H1 (cell line): ENCODE data around the gene CSF2. TPM values are rescaled to one million over a fixed set of nuclear protein-coding genes. Genes with fewer than 3 reads are reported as not detected.

Experiments
- CTCF ChIA-PET: fragments of 300-600 bp; sonication (Branson Sonifier 250); formaldehyde crosslinking; loops from one replicate; lab custom pipeline; 2021; ENCODE audit not compliant: partially characterized antibody; lab: Charles Lee
- POLR2A ChIA-PET: fragments of 300-600 bp; sonication (Branson Sonifier 250); formaldehyde crosslinking; loops from one replicate; lab custom pipeline; 2021; ENCODE audit warnings: inconsistent platforms; ENCODE audit not compliant: partially characterized antibody; lab: Charles Lee
- DNase-seq, 2 experiments: peaks; one replicate each; pipeline versions ENCODE4 v3.0.0 to v3.0.0-alpha.2; 2010 to 2022; ENCODE audit warnings: low spot score in 2 of 2, low read depth in 1 of 2, mixed read lengths in 1 of 2
- FAIRE-seq: peaks from 2 replicates; lab custom pipeline; 2011; peaks lifted over from hg19 to GRCh38; lab: Jason Lieb, UNC
- H2AFZ ChIP-seq: 2 replicates; pipeline ENCODE4 v1.8.1; 2012; ENCODE audit warnings: low read length, inconsistent platforms
- H2AK5ac ChIP-seq: 2 replicates; pipeline ENCODE4 v1.6.1; 2013; ENCODE audit warnings: low read depth, low read length
- H2BK120ac ChIP-seq: replicated peaks from 2 replicates; pipeline ENCODE3; 2013; ENCODE audit warnings: low read depth, low read length, inconsistent platforms
- H2BK12ac ChIP-seq: 2 replicates; pipeline ENCODE4 v1.6.1; 2013; ENCODE audit warnings: low read depth, low read length
- H2BK15ac ChIP-seq: 2 replicates; pipeline ENCODE4 v1.6.1; 2013; ENCODE audit warnings: low read length
- H2BK20ac ChIP-seq: 2 replicates; pipeline ENCODE4 v1.6.1; 2013; ENCODE audit warnings: low read length
- H2BK5ac ChIP-seq: 2 replicates; pipeline ENCODE4 v1.6.1; 2013; ENCODE audit warnings: low read depth, low read length
- H3K14ac ChIP-seq: 2 replicates; pipeline ENCODE4 v1.6.1; 2013; ENCODE audit warnings: inconsistent platforms; ENCODE audit not compliant: insufficient read length
- H3K18ac ChIP-seq: 2 replicates; pipeline ENCODE4 v1.6.1; 2013; ENCODE audit warnings: low read length; ENCODE audit errors: extremely low read depth
- H3K23ac ChIP-seq: 2 replicates; pipeline ENCODE4 v1.6.1; 2013; ENCODE audit warnings: inconsistent platforms; ENCODE audit not compliant: insufficient read length
- H3K23me2 ChIP-seq: 2 replicates; pipeline ENCODE4 v1.6.1; 2013; ENCODE audit warnings: low read depth, low read length
- H3K27ac ChIP-seq: 2 replicates; pipeline ENCODE4 v1.6.1; 2011; ENCODE audit warnings: low read depth, low read length, inconsistent platforms
- H3K27me3 ChIP-seq, 4 experiments: replicated peaks in 1 of 4; 1 replicate in 1 of 4; 2 replicates in 3 of 4; pipeline versions ENCODE4 v1.6.1 to v1.8.1; 2011 to 2013; ENCODE audit warnings: low read length in 3 of 4, mild to moderate bottlenecking in 3 of 4, inconsistent platforms in 2 of 4, mixed read lengths in 2 of 4, moderate library complexity in 1 of 4; ENCODE audit not compliant: control insufficient read depth in 3 of 4, insufficient read depth in 3 of 4; ENCODE audit errors: extremely low read depth in 1 of 4
- H3K36me3 ChIP-seq, 4 experiments: 2 replicates each; pipeline versions ENCODE4 v1.6.1 to v1.8.1; 2011 to 2013; ENCODE audit warnings: mild to moderate bottlenecking in 4 of 4, low read length in 3 of 4, moderate library complexity in 2 of 4, control low read depth in 1 of 4, inconsistent platforms in 1 of 4; ENCODE audit not compliant: insufficient read depth in 4 of 4, control insufficient read depth in 2 of 4
- H3K4ac ChIP-seq: replicated peaks from 2 replicates; pipeline ENCODE3; 2013; ENCODE audit warnings: low read length, low read depth, mixed read lengths, inconsistent platforms; ENCODE audit not compliant: insufficient read length
- H3K4me1 ChIP-seq, 4 experiments: replicated peaks in 1 of 4; 1 replicate in 1 of 4; 2 replicates in 3 of 4; pipeline versions ENCODE4 v1.6.1 to v1.8.1; 2011 to 2013; ENCODE audit warnings: low read length in 3 of 4, inconsistent platforms in 2 of 4, mixed read lengths in 1 of 4; ENCODE audit not compliant: insufficient read depth in 4 of 4, control insufficient read depth in 3 of 4
- H3K4me2 ChIP-seq, 2 experiments: 2 replicates each; pipeline versions ENCODE4 v1.6.1 to v1.8.1; 2011 to 2013; ENCODE audit warnings: low read depth in 2 of 2, low read length in 2 of 2, control low read depth in 1 of 2, inconsistent platforms in 1 of 2, mild to moderate bottlenecking in 1 of 2; ENCODE audit not compliant: insufficient read depth in 1 of 2
- H3K4me3 ChIP-seq, 4 experiments: fragments of 200-600, 300-600 bp in 1 of 4; sonication (generic), shearing (Covaris generic), sonication (Bioruptor Twin) in 1 of 4; 2 replicates each; pipeline versions ENCODE4 v1.5.1 to v1.8.1; 2011 to 2016; ENCODE audit warnings: low read length in 4 of 4, low read depth in 3 of 4, control low read depth in 2 of 4, inconsistent platforms in 2 of 4, mild to moderate bottlenecking in 2 of 4, mixed read lengths in 1 of 4, moderate library complexity in 1 of 4; ENCODE audit not compliant: insufficient read depth in 2 of 4; ENCODE audit errors: extremely low read depth in 1 of 4
- H3K56ac ChIP-seq: replicated peaks from 2 replicates; pipeline ENCODE3; 2013; ENCODE audit warnings: low read depth, mild to moderate bottlenecking, mixed read lengths, low read length, inconsistent platforms; ENCODE audit not compliant: insufficient read length
- H3K79me1 ChIP-seq: 2 replicates; pipeline ENCODE4 v1.6.1; 2013; ENCODE audit warnings: low read depth, low read length, control low read depth
- H3K79me2 ChIP-seq, 2 experiments: 2 replicates each; pipeline versions ENCODE4 v1.6.1 to v1.8.1; 2012 to 2013; ENCODE audit warnings: low read length in 2 of 2, mild to moderate bottlenecking in 2 of 2, inconsistent platforms in 1 of 2; ENCODE audit not compliant: insufficient read depth in 2 of 2, control insufficient read depth in 1 of 2
- H3K9ac ChIP-seq, 4 experiments: replicated peaks in 1 of 4; 1 replicate in 1 of 4; 2 replicates in 3 of 4; pipeline versions ENCODE4 v1.6.1 to v1.8.1; 2011 to 2013; ENCODE audit warnings: low read depth in 3 of 4, low read length in 3 of 4, control low read depth in 2 of 4, mild to moderate bottlenecking in 2 of 4, moderate library complexity in 2 of 4, inconsistent platforms in 1 of 4; ENCODE audit errors: extremely low read depth in 1 of 4
- H3K9me3 ChIP-seq, 2 experiments: 2 replicates each; pipeline versions ENCODE4 v1.6.1 to v1.8.1; 2012 to 2013; ENCODE audit warnings: mild to moderate bottlenecking in 2 of 2, moderate library complexity in 2 of 2, control low read depth in 1 of 2, inconsistent platforms in 1 of 2, low read depth in 1 of 2, low read length in 1 of 2, mixed read lengths in 1 of 2; ENCODE audit not compliant: insufficient read depth in 2 of 2
- H4K20me1 ChIP-seq, 2 experiments: replicated peaks in 1 of 2; 2 replicates each; pipeline versions ENCODE3 to v1.8.1; 2011 to 2013; ENCODE audit warnings: inconsistent platforms in 2 of 2, low read length in 2 of 2, mild to moderate bottlenecking in 1 of 2; ENCODE audit not compliant: insufficient read depth in 2 of 2, control insufficient read depth in 1 of 2
- H4K5ac ChIP-seq: 2 replicates; pipeline ENCODE4 v1.6.1; 2013; ENCODE audit warnings: low read length, low read depth, mixed read lengths, inconsistent platforms; ENCODE audit not compliant: insufficient read length
- H4K8ac ChIP-seq: 2 replicates; pipeline ENCODE4 v1.8.0; 2013; ENCODE audit warnings: mild to moderate bottlenecking, moderate library complexity, low read length, inconsistent platforms; ENCODE audit not compliant: insufficient read depth; ENCODE audit errors: extremely low read depth
- H4K91ac ChIP-seq: replicated peaks from 2 replicates; pipeline ENCODE3; 2013; ENCODE audit warnings: low read length, mixed read lengths, inconsistent platforms; ENCODE audit not compliant: insufficient read length
- FOSL1 ChIP-seq: IDR thresholded peaks from 2 replicates; pipeline ENCODE4 v1.6.1; 2011; ENCODE audit warnings: mild to moderate bottlenecking, low read depth, low read length, moderate library complexity; ENCODE audit not compliant: insufficient read depth
- MAFK ChIP-seq: IDR thresholded peaks from 2 replicates; pipeline ENCODE4 v1.6.1; 2012; ENCODE audit warnings: low read depth, mild to moderate bottlenecking, improper control_type of control experiment, low read length
- WGBS, 2 experiments: shearing (Covaris generic) in 1 of 2; methylation state at CpG; one replicate each; pipeline versions ENCODE4 v1.1.6 to v1.1.7; 2013 to 2015; ENCODE audit warnings: low lambda C conversion rate in 2 of 2, mixed read lengths in 2 of 2, inconsistent platforms in 1 of 2, low coverage in 1 of 2, missing lambda C conversion rate in 1 of 2; ENCODE audit not compliant: insufficient replicate concordance in 2 of 2, insufficient coverage in 1 of 2, insufficient read length in 1 of 2; ENCODE audit errors: extremely low coverage in 1 of 2, missing lambda C conversion rate in 1 of 2; 5-methylcytosine and 5-hydroxymethylcytosine counted together
- polyA plus RNA-seq, 7 experiments: library from polyadenylated mRNA; depleted of rRNA in 3 of 7; stranded (reverse) in 5 of 7; unstranded in 2 of 7; fragments of >200 nt in 5 of 7; fragments of 200-250 nt in 2 of 7; gene quantifications; 1 replicate in 5 of 7; 2 replicates in 1 of 7; 4 replicates in 1 of 7; pipeline versions ENCODE4 v1.2.1 to v1.2.3, GENCODE V29; 2011 to 2013; ENCODE audit warnings: missing spikeins in 2 of 7, mixed read lengths in 2 of 7
- total RNA-seq: library from RNA; stranded (reverse); fragmentation: NEBNext Ultra II Directional; extraction: Animal tissue kit (Norgen Biotek cat#: 25700); gene quantifications from 2 replicates; pipeline ENCODE4 v1.2.1, GENCODE V29; 2021

CSF2 gene
- total and polyA plus RNA-seq, 2 of the 8 experiments (the other 6 are each of a cell fraction or from before 2014, with no cell fraction given): not detected

GRCh38 chr5:132059043-132059695 is 14.4 kb upstream of the CSF2 start:
- Histone ChIP-seq H2BK20ac (no peak overlapping the region), H3K4me1 (no peaks in the 10 kb centered on the region; a peak in 1 of 7 replicates), H2AK5ac (no peak overlapping the region), H4K20me1 (no peaks in the 10 kb centered on the region), H3K9ac (no peak overlapping the region), H3K4me3 (no peak overlapping the region), H3K4ac (no peak overlapping the region), H3K79me2 (no peaks in the 10 kb centered on the region), H2BK15ac (peak overlapping the region; percentile 83; the same call in 1 of the 2 replicates), H2BK5ac (no peak overlapping the region), H2AFZ (peak overlapping the region; percentile 59; the same call in 1 of the 2 replicates), H3K27me3 (no peaks in the 10 kb centered on the region), H4K91ac (no peak overlapping the region), H3K4me2 (no peak overlapping the region), H3K18ac (no peak overlapping the region), H4K5ac (no peak overlapping the region), H3K36me3 (no peaks in the 10 kb centered on the region), H3K23me2 (no peaks in the 10 kb centered on the region), H2BK12ac (0 out of 2 replicates have a peak overlapping the region, but pooled peaks have one; percentile 39), H3K79me1 (no peaks in the 10 kb centered on the region), H4K8ac (no peak overlapping the region), H3K56ac (no peak overlapping the region), H3K23ac (no peak overlapping the region), H2BK120ac (no peak overlapping the region), H3K14ac (no peak overlapping the region), H3K27ac (no peak overlapping the region), H3K9me3 (no peaks in the 10 kb centered on the region)
- 91% methylated on average over 9 of the region's 9 CpGs; no CpG with 5 or more reads in 1 of the 2 experiments for WGBS, 2 experiments
- FAIRE-seq (no peak), DNase-seq (peak in 1 of 2 experiments; percentile 39)
- TF ChIP-seq MAFK (peak; percentile 57; the same call in 1 of the 2 replicates), FOSL1 (no peak)
- ChIA-PET POLR2A (no interaction called here), CTCF (interaction anchor here (1.0 to 2.0 kb wide), 4 partner anchors 131 to 470 kb away, joined by 3 to 7 read pairs (median 4); partner anchors contain the start of gene P4HA2)
